Measurements from ENCODE around the gene NDUFS8. TPM values are rescaled to one million over a fixed set of nuclear protein-coding genes. Genes with fewer than 3 reads are reported as not detected.

Gene NDUFS8
- total RNA-seq, 4 donors from 2014 or later, result 53.4 to 291 (median 139) TPM

GRCh38 chr11:68038226-68038717, 7.8 kb downstream of the NDUFS8 start:
- Histone ChIP-seq H3K4me3 (peak overlapping the region; percentile 58 to 75), H3K36me3 (no peaks in the 10 kb centered on the region), H3K27ac (peak overlapping the region; percentile 87 to 91), H3K9me3 (no peaks in the 10 kb centered on the region), H3K4me1 (peaks cover 5 to 13% of the 10 kb centered on the region in 2 donors), H3K27me3 (no peaks in the 10 kb centered on the region)
- no peak for TF ChIP-seq POLR2A (IDR thresholded peaks at IDR 0.05)
- no peak for TF ChIP-seq CTCF (IDR thresholded peaks at IDR 0.05)
- peak in 1 of 2 donors; percentile 38 for DNase-seq
- intact Hi-C loops (cut with DNase I; ENCODE audit: low total_unique reads), result no loop called here

GRCh38 chr11:68038718-68039525, 8.4 kb downstream of the NDUFS8 start, which contains the start of gene TCIRG1:
Gene TCIRG1, plus strand, starts transcription at chr11:68039025. Its CDS starts 2,247 bp downstream, at chr11:68041272.
- peak; percentile 87 to 89 for DNase-seq
- H3K36me3 ChIP-seq, result no peaks in the 10 kb centered on the region
- H3K27me3 ChIP-seq, result no peaks in the 10 kb centered on the region
- no peaks in the 10 kb centered on the region for H3K9me3 ChIP-seq
- peaks cover 5 to 14% of the 10 kb centered on the region in 2 donors for H3K4me1 ChIP-seq
- intact Hi-C loops (cut with DNase I; ENCODE audit: low total_unique reads), result no loop called here
- TF ChIP-seq POLR2A (IDR thresholded peaks at IDR 0.05), result peak; percentile 97 to 99
- peak in 2 of 4 experiments; percentile 24 to 61 for TF ChIP-seq CTCF (IDR thresholded peaks at IDR 0.05)
- H3K4me3 ChIP-seq, result peak within 1 kb of the TSS; percentile 58 to 75
- H3K27ac ChIP-seq, result peak within 1 kb of the TSS; percentile 87 to 91

DNA sequence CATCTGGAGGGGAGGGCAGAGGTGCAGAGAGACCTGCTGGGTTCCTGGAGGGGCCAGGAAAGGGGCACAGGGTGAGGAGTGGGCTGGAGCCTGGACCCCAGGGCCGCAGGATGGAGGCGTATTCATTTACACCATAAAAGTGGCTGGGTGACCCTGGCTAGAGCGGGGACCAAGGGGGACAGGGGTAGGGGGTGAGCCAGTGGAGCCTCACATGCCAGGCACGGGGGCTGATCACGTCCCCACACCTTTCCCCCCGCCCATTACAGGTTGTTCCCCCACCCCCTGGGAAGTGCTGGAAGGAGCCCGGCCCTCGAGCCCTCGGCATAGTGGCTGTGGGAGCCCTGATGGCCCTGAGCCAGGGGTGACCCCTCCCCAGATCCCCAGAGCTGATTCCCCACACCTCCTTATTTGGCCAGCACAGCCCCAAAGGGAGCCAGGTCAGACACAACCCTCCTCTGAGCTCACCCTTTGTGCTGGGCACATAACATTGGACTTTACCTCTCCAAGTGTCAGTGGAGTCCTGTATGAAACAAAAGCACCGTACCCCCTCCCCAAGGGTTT, 9.1 kb downstream of the NDUFS8 start:
- TF ChIP-seq POLR2A (IDR thresholded peaks at IDR 0.05) (no peak), CTCF (IDR thresholded peaks at IDR 0.05) (no peak)
- peak overlapping the region; percentile 87 to 91 for H3K27ac ChIP-seq
- DNase-seq, result no peak
- peaks cover 5 to 14% of the 10 kb centered on the region in 2 donors for H3K4me1 ChIP-seq
- H3K36me3 ChIP-seq, result no peaks in the 10 kb centered on the region
- peak overlapping the region; percentile 58 to 75 for H3K4me3 ChIP-seq
- no peaks in the 10 kb centered on the region for H3K27me3 ChIP-seq
- no peaks in the 10 kb centered on the region for H3K9me3 ChIP-seq
- intact Hi-C loops (cut with DNase I; ENCODE audit: low total_unique reads), result no loop called here

DNA sequence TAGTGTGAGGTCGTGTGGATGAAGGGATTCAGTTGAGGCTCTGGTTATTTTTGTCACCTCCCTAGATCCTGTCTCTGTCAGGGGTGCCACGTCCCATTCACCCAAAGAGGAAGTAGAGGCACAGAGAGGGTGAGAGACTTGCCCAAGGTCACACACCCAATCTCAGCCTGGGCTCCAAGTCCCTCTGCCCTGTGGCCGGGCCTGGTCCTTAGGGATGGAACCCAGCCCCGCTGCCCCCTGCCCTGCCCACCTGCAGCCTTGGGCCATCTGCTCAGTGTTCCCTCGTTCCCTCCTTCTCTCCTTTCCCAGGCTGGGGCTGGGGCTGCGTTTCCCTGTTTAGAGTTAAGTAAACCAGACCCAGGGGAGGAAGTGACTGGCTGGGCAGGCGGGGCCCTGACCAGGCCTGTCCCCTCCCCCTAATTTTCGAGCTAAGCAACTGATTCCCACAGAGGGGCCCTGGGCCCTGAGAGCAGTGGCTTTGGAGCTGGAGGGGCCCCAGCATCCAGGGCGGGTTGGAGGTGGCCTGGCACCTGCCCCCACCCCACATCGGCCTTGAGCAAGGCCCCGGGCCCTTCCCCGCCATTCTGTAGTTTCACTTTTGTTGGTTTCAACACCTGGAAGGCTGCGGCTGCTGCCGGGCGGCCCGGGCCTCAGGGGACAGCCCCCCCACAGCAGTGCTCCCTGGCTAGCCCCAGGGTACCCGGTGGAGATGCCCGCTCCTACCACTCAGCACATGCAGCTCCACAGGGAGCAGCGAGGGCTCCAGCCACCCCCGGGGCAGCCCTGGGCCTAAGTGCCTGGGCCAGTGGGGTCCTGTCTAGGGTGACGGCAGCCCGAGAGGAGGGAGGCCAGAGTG, 9.8 kb downstream of the NDUFS8 start:
- no peaks in the 10 kb centered on the region for H3K36me3 ChIP-seq
- H3K9me3 ChIP-seq, result no peaks in the 10 kb centered on the region

More for the DNA sequence above, 9.8 kb downstream of the NDUFS8 start:
- Histone ChIP-seq H3K27me3 (no peaks in the 10 kb centered on the region), H3K4me1 (peaks cover 5 to 14% of the 10 kb centered on the region in 2 donors), H3K27ac (peak overlapping the region; percentile 87 to 91), H3K4me3 (peak overlapping the region; percentile 58 to 75)
- peak; percentile 65 to 75 for DNase-seq
- TF ChIP-seq CTCF (IDR thresholded peaks at IDR 0.05) (no peak), POLR2A (IDR thresholded peaks at IDR 0.05) (peak; percentile 32 to 41)
- intact Hi-C loops (cut with DNase I; ENCODE audit: low total_unique reads), result no loop called here

Measured in uterus (tissue), 4 donors.